GM03348 (cell line): ENCODE measurements around the gene CXorf38.
"Not testable (repeated sequence)": the region's sequence is repeated elsewhere in the genome, so short reads cannot be mapped to it uniquely, and the experiment has no call there.

Source experiments
- DNase-seq: peaks from one replicate; pipeline ENCODE4 v3.0.0; 2012; ENCODE audit warnings: low spot score

The CXorf38 gene

GRCh38 chrX:40628506-40628905, 18.9 kb downstream of the CXorf38 start:
- peak; percentile 12 for DNase-seq

GRCh38 chrX:40625294-40625693, 22.1 kb downstream of the CXorf38 start:
- no peak for DNase-seq

GRCh38 chrX:40623665-40624064, 23.7 kb downstream of the CXorf38 start:
- DNase-seq, result no peak

- no peak for DNase-seq
Observed at GRCh38 chrX:40623139-40623536, 24.2 kb downstream of the CXorf38 start, which contains the start of gene MPC1L. MPC1L (plus strand) TSS chrX:40623428; CDS start chrX:40623566, 138 bp downstream.

- no peak for DNase-seq
Observed at GRCh38 chrX:40622479-40623138, 24.8 kb downstream of the CXorf38 start.

- no peak for DNase-seq
Observed at GRCh38 chrX:40617566-40617965, 29.8 kb downstream of the CXorf38 start.

GRCh38 chrX:40615976-40616375, 31.4 kb downstream of the CXorf38 start:
- DNase-seq, result no peak

- no peak for DNase-seq
Observed at GRCh38 chrX:40612511-40612910, 34.9 kb downstream of the CXorf38 start.

GRCh38 chrX:40607381-40607780, 40.0 kb downstream of the CXorf38 start:
- no peak for DNase-seq

- DNase-seq, result no peak
Observed at GRCh38 chrX:40603446-40603845, 43.9 kb downstream of the CXorf38 start.

- not testable (repeated sequence) for DNase-seq
Observed at GRCh38 chrX:40589616-40590321, 57.6 kb downstream of the CXorf38 start.

GRCh38 chrX:40587623-40588022, 59.7 kb downstream of the CXorf38 start:
- DNase-seq, result not testable (repeated sequence)

GRCh38 chrX:40582811-40583210, 64.5 kb downstream of the CXorf38 start:
- no peak for DNase-seq

GRCh38 chrX:40582178-40582577, 65.2 kb downstream of the CXorf38 start:
- DNase-seq, result not testable (repeated sequence)

GRCh38 chrX:40581336-40581920, 65.9 kb downstream of the CXorf38 start:
- DNase-seq, result peak; percentile 14

- peak; percentile 95 for DNase-seq
Observed at GRCh38 chrX:40580537-40581335, 66.6 kb downstream of the CXorf38 start, which contains the start of gene ATP6AP2. ATP6AP2 (plus strand) TSS chrX:40580970; CDS start chrX:40581066, 96 bp downstream.

GRCh38 chrX:40579900-40580536, 67.3 kb downstream of the CXorf38 start:
- no peak for DNase-seq

GRCh38 chrX:40579141-40579540, 68.2 kb downstream of the CXorf38 start:
- DNase-seq, result no peak

- no peak for DNase-seq
Observed at GRCh38 chrX:40578039-40578695, 69.2 kb downstream of the CXorf38 start.
